A673 (cell line): Measurements from ENCODE around the gene PSMB8.

Experiments
- EZH2 ChIP-seq: fragments of 200-600 bp; sonication (generic); IDR thresholded peaks from 2 replicates; pipeline ENCODE4 v1.6.1; 2017; ENCODE audit warnings: borderline replicate concordance, low read depth, mild to moderate bottlenecking, mixed read lengths, antibody characterized with exemption, low read length; ENCODE audit not compliant: poor library complexity, severe bottlenecking
- TF ChIP-seq, protein P1 (sequence below): fragments of 300-800, 200-600 bp; sonication (generic); conservative IDR thresholded peaks from 2 replicates; pipeline ENCODE4 v1.5.1; 2017; ENCODE audit warnings: low read depth, mild to moderate bottlenecking, antibody characterized with exemption, low read length, moderate library complexity, mixed read lengths

GRCh38 chr6:32849126-32849525 is 5.3 kb upstream of the PSMB8 start:
- TF ChIP-seq, protein P1, sequence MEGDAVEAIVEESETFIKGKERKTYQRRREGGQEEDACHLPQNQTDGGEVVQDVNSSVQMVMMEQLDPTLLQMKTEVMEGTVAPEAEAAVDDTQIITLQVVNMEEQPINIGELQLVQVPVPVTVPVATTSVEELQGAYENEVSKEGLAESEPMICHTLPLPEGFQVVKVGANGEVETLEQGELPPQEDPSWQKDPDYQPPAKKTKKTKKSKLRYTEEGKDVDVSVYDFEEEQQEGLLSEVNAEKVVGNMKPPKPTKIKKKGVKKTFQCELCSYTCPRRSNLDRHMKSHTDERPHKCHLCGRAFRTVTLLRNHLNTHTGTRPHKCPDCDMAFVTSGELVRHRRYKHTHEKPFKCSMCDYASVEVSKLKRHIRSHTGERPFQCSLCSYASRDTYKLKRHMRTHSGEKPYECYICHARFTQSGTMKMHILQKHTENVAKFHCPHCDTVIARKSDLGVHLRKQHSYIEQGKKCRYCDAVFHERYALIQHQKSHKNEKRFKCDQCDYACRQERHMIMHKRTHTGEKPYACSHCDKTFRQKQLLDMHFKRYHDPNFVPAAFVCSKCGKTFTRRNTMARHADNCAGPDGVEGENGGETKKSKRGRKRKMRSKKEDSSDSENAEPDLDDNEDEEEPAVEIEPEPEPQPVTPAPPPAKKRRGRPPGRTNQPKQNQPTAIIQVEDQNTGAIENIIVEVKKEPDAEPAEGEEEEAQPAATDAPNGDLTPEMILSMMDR, result no peak
- TF ChIP-seq EZH2, result no peak
